Type B pancreatic cell (in vitro differentiated cells): Measurements from ENCODE around the gene SPRED3. TPM values are rescaled to one million over a fixed set of nuclear protein-coding genes. Genes with fewer than 3 reads are reported as not detected.

Experiments
- DNase-seq: peaks from one replicate; pipeline ENCODE4 v3.0.0; 2021; ENCODE audit warnings: mixed read lengths; ENCODE audit not compliant: unreplicated experiment; ENCODE audit errors: extremely low spot score
- H3K27ac Mint-ChIP-seq: 2 replicates; pipeline ENCODE4 v1.8.0; 2021; ENCODE audit warnings: mild to moderate bottlenecking, mixed read lengths
- H3K27me3 Mint-ChIP-seq: 2 replicates; pipeline ENCODE4 v1.8.0; 2021; ENCODE audit warnings: mixed read lengths
- H3K36me3 Mint-ChIP-seq: 2 replicates; pipeline ENCODE4 v1.8.0; 2021; ENCODE audit warnings: mixed read lengths
- H3K4me1 Mint-ChIP-seq: one replicate; pipeline ENCODE4 v1.8.0; 2021; ENCODE audit warnings: mixed read lengths; ENCODE audit not compliant: unreplicated experiment
- H3K4me3 Mint-ChIP-seq: 2 replicates; pipeline ENCODE4 v1.8.0; 2021; ENCODE audit warnings: mild to moderate bottlenecking, mixed read lengths
- H3K9me3 Mint-ChIP-seq: 2 replicates; pipeline ENCODE4 v1.8.0; 2021; ENCODE audit warnings: mixed read lengths
- CTCF ChIP-seq: fragments of 200-600 bp; sonication (generic); conservative IDR thresholded peaks from 2 replicates; pipeline ENCODE4 v1.5.0; 2021; ENCODE audit warnings: antibody characterized with exemption, mild to moderate bottlenecking
- total RNA-seq: library from RNA; stranded (reverse); gene quantifications from 2 replicates; pipeline ENCODE4 v1.2.1, GENCODE V29; 2021; ENCODE audit warnings: low replicate concordance

The SPRED3 gene
- total RNA-seq, 1 donor from 2014 or later = 4.2 TPM

DNA sequence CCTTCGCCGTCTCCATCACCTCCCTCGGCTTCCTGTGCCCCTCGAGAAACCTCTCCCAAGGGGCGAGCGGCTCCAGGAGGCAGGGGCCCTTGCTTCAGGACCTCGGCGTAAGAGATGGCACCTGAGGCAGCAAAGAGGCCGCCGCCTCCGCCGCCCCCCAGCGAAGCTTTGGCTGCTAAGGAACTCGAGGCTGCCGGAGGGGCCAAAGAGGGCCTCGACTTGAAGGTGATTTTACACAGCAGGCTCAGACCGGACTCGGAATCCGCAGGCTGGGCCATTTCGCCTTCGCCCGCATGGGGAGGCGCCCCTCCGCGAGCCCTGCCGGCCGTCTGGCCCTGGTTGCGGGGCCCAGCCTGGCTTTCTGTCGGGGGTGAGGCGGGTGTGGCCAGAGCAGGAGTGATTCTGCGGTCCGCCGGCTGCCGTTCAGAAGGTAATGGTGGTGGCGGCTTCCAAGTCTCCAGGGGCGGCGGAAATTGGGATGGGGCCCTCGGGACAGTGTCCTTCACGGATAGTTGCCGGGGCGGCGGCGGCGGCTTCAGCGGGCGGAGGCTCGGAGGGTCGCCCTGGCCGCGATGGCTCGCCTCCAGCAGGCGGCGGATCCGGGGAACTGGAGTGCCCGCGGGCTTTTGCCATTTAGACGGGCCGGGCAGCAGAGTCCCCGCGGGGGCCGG is 2.1 kb upstream of the SPRED3 start:
- H3K4me3 Mint-ChIP-seq = no peak overlapping the region
- peaks cover 20% of the 10 kb centered on the region for H3K36me3 Mint-ChIP-seq
- TF ChIP-seq CTCF = no peak
- peaks cover 24% of the 10 kb centered on the region for H3K27me3 Mint-ChIP-seq
- H3K4me1 Mint-ChIP-seq = peaks cover 9% of the 10 kb centered on the region
- no peaks in the 10 kb centered on the region for H3K9me3 Mint-ChIP-seq
- H3K27ac Mint-ChIP-seq = no peak overlapping the region
- no peak for DNase-seq

- H3K27ac Mint-ChIP-seq = peak overlapping the region; percentile 90
- no peak for TF ChIP-seq CTCF
- no peak for DNase-seq
- H3K9me3 Mint-ChIP-seq = no peaks in the 10 kb centered on the region
- peak overlapping the region; percentile 95 for H3K4me3 Mint-ChIP-seq
- H3K27me3 Mint-ChIP-seq = peaks cover 28% of the 10 kb centered on the region
- H3K4me1 Mint-ChIP-seq = peaks cover 9% of the 10 kb centered on the region
- peaks cover 14% of the 10 kb centered on the region for H3K36me3 Mint-ChIP-seq
Measured at GRCh38 chr19:38386971-38387549, 1.4 kb upstream of the SPRED3 start.

DNA sequence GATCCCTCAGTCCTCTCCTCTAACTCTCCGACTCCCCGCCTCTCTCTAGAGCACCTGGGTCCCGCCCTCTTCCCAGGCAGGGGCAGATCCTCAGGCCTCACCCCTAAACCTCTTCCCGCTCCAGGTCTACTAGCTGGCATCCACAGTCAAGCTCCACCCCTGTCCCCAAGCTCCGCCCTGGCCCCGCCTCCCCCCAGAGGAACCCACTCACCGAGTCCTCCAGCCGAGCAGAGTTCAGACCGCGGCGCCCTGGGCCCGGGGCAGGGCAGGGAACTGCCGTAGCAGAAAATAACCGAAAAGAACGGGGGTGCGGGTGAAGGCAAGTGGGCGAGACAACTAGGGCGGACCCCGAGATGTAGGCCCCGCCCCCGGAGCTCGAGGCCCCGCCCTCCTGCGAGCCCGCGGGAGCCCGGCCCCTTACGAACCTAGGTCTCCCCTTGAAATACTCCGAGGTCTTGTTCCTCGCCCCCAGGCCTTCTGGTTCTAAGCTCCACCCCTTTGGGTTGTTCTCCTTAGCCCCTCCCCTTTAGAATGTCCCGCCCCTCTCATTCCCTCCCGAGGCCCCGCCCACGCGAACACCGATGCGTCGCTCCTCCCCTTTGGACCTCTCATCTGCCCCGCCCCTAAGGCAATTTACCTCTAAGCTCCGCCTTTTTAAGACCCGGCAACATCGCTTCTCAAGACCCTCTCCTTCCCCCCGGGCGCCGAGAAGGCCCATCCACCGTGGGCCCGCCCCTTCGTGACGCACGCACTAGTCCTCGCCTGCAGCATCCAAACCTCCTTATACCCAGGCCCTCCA is 748 bp upstream of the SPRED3 start, which contains the start of gene GGN:
GGN (minus strand) TSS at position 485 of the 799 bp plus-strand sequence. CDS start 773 bp downstream, outside the sequence.
- peak; percentile 92 for DNase-seq
- no peak for TF ChIP-seq CTCF
- H3K9me3 Mint-ChIP-seq = no peaks in the 10 kb centered on the region

DNA sequence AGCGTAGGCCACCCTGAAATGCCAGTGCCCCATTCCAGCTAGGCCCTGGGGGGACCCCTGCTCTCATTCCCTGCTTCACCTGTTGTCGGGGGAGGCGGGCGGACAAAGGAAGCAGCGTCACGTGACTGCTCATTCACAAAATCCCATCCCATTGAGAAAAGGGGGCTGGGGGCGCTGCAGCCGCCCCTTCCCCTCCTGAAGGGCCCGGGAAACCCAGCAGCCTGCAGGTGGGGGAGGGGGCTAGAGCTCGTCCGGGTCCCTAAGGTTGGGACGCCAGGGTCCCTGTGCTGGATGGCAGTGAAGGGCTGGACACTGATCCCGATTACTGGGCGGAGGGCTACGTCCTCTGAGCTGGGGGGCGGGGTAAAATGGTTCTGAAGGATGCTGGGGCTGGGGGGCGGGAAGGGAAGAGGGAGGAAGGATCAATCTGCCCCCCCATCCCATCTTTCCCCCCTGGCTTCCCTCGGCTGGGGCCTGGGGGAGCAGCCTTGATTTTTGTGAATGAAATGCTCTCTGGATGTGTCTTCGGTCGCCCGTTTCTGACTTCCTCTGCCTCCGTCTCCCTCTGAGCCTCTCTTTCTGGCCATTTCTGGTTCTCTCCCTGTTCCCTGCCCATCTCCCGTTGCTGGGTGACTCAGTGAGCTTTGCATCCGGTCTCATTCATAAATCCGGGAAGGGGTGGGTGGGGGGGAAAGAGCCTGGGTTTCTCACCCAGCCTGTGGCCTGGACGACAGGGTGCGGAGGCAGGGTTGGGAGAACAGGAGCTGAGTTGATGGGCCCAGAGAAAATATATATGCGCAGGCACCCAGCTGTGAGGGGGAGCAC is 816 bp downstream of the SPRED3 start:
- H3K4me3 Mint-ChIP-seq = peak overlapping the region; percentile 88

More for the DNA sequence above, 748 bp upstream of the SPRED3 start, which contains the start of gene GGN:
- Mint-ChIP-seq H3K36me3 (peaks cover 13% of the 10 kb centered on the region), H3K4me3 (peak within 1 kb of the TSS; percentile 95), H3K4me1 (peaks cover 9% of the 10 kb centered on the region), H3K27me3 (peaks cover 34% of the 10 kb centered on the region), H3K27ac (peak within 1 kb of the TSS; percentile 90)

More for the DNA sequence above, 816 bp downstream of the SPRED3 start:
- Mint-ChIP-seq H3K27me3 (peaks cover 45% of the 10 kb centered on the region), H3K9me3 (no peaks in the 10 kb centered on the region), H3K27ac (peak overlapping the region; percentile 69), H3K4me1 (peaks cover 9% of the 10 kb centered on the region), H3K36me3 (peaks cover 17% of the 10 kb centered on the region)
- TF ChIP-seq CTCF = no peak
- DNase-seq = no peak
